Fibroblast of lung (primary cell): ENCODE data around the gene CENPX. TPM values are rescaled to one million over a fixed set of nuclear protein-coding genes. Genes with fewer than 3 reads are reported as not detected.

Experiments
- DNase-seq, 2 donors: peaks; one replicate each; pipeline versions ENCODE4 v3.0.0 to v3.0.0-alpha.2; 2010; ENCODE audit warnings: low read depth in 2 of 2
- H2AFZ ChIP-seq: 2 replicates; pipeline ENCODE4 v1.5.1; 2012; ENCODE audit warnings: low read length, control low read depth, inconsistent platforms
- H3K27ac ChIP-seq: 2 replicates; pipeline ENCODE4 v1.5.1; 2011; ENCODE audit warnings: low read length, control low read depth; ENCODE audit not compliant: insufficient read depth
- H3K27me3 ChIP-seq: 2 replicates; pipeline ENCODE4 v1.5.1; 2011; ENCODE audit warnings: mild to moderate bottlenecking, low read length; ENCODE audit not compliant: control insufficient read depth, insufficient read depth
- H3K36me3 ChIP-seq: 2 replicates; pipeline ENCODE4 v1.5.1; 2011; ENCODE audit warnings: low read length; ENCODE audit not compliant: control insufficient read depth, insufficient read depth
- H3K4me1 ChIP-seq: 2 replicates; pipeline ENCODE4 v1.5.1; 2011; ENCODE audit warnings: low read length; ENCODE audit not compliant: control insufficient read depth, insufficient read depth; ENCODE audit errors: extremely low read depth
- H3K4me2 ChIP-seq: 2 replicates; pipeline ENCODE4 v1.5.1; 2011; ENCODE audit warnings: low read length, control low read depth; ENCODE audit not compliant: insufficient read depth; ENCODE audit errors: extremely low read depth
- H3K4me3 ChIP-seq, 4 experiments: fragments of 200-600 bp in 1 of 4; sonication (generic) in 1 of 4; replicated peaks in 1 of 4; 2 replicates each; pipeline ENCODE4 v1.5.1; 2011 to 2016; ENCODE audit warnings: low read length in 4 of 4, low read depth in 3 of 4, mild to moderate bottlenecking in 3 of 4, control low read depth in 2 of 4, inconsistent platforms in 1 of 4, mixed read lengths in 1 of 4; ENCODE audit not compliant: insufficient read depth in 1 of 4; ENCODE audit errors: control extremely low read depth in 1 of 4
- H3K79me2 ChIP-seq: 2 replicates; pipeline ENCODE4 v1.5.1; 2012; ENCODE audit warnings: mild to moderate bottlenecking, low read length, inconsistent platforms; ENCODE audit not compliant: control insufficient read depth, insufficient read depth
- H3K9ac ChIP-seq: 2 replicates; pipeline ENCODE4 v1.5.1; 2011; ENCODE audit warnings: mild to moderate bottlenecking, low read length, control low read depth; ENCODE audit not compliant: insufficient read depth
- H3K9me3 ChIP-seq: 2 replicates; pipeline ENCODE4 v1.5.1; 2012; ENCODE audit warnings: low read depth, low read length; ENCODE audit not compliant: control insufficient read depth, insufficient read depth
- H4K20me1 ChIP-seq: 2 replicates; pipeline ENCODE4 v1.5.1; 2011; ENCODE audit warnings: low read length; ENCODE audit not compliant: control insufficient read depth, insufficient read depth; ENCODE audit errors: extremely low read depth
- CTCF ChIP-seq, 2 donors: IDR thresholded peaks in 1 of 2; conservative IDR thresholded peaks in 1 of 2; 1 replicate in 1 of 2; 2 replicates in 1 of 2; pipeline ENCODE4 v1.5.1; 2011 to 2012; ENCODE audit warnings: low read length in 2 of 2, control low read depth in 1 of 2, inconsistent platforms in 1 of 2, low read depth in 1 of 2, mild to moderate bottlenecking in 1 of 2
- EZH2 ChIP-seq: IDR thresholded peaks from 2 replicates; pipeline ENCODE4 v1.5.1; 2012; ENCODE audit warnings: low read length, control low read depth, mild to moderate bottlenecking; ENCODE audit errors: missing control alignments
- polyA plus RNA-seq, 2 donors: library from polyadenylated mRNA; depleted of rRNA in 1 of 2; stranded (reverse) in 1 of 2; unstranded in 1 of 2; fragments of >200 nt; gene quantifications; 2 replicates each; pipeline ENCODE4 v1.2.1, GENCODE V29; 2011 to 2012; ENCODE audit warnings: missing spikeins in 1 of 2
- total RNA-seq: library from RNA; depleted of rRNA; stranded (reverse); fragments of >200 nt; gene quantifications from 2 replicates; pipeline ENCODE4 v1.2.1, GENCODE V29; 2014

Gene CENPX
- total and polyA plus RNA-seq, 2 donors (not counting 1 experiment from before 2014, with no cell fraction given) = 29.2 to 30.4 TPM

GRCh38 chr17:82008258-82008940 is 14.3 kb downstream of the CENPX start:
- TF ChIP-seq CTCF (conservative IDR thresholded peaks at IDR 0.05 in 1 of 2, IDR thresholded peaks at IDR 0.05 in 1 of 2; ENCODE audit: low read depth in 1 of 2, low read length in 2 of 2) (no peak), EZH2 (no peak)
- H3K4me1 ChIP-seq = peaks cover 23% of the 10 kb centered on the region

GRCh38 chr17:82007495-82008257 is 15.0 kb downstream of the CENPX start:
- no peak for TF ChIP-seq EZH2
- no peak for TF ChIP-seq CTCF (conservative IDR thresholded peaks at IDR 0.05 in 1 of 2, IDR thresholded peaks at IDR 0.05 in 1 of 2; ENCODE audit: low read depth in 1 of 2, low read length in 2 of 2)
- H3K9me3 ChIP-seq = no peaks in the 10 kb centered on the region
- no peaks in the 10 kb centered on the region for H4K20me1 ChIP-seq
- H3K27me3 ChIP-seq = no peaks in the 10 kb centered on the region
- H3K4me1 ChIP-seq = peaks cover 30% of the 10 kb centered on the region
- no peak overlapping the region for H3K4me2 ChIP-seq
- H3K4me3 ChIP-seq = no peak overlapping the region
- DNase-seq = no peak
- H3K36me3 ChIP-seq = no peaks in the 10 kb centered on the region
- no peaks in the 10 kb centered on the region for H3K79me2 ChIP-seq
- no peak overlapping the region for H3K9ac ChIP-seq
- no peak overlapping the region for H2AFZ ChIP-seq
- H3K27ac ChIP-seq = no peak overlapping the region

More at GRCh38 chr17:82008258-82008940, 14.3 kb downstream of the CENPX start:
- no peak overlapping the region for H3K9ac ChIP-seq
- no peaks in the 10 kb centered on the region for H3K9me3 ChIP-seq
- no peak overlapping the region for H3K27ac ChIP-seq
- no peak for DNase-seq
- no peak overlapping the region for H2AFZ ChIP-seq
- H3K27me3 ChIP-seq = no peaks in the 10 kb centered on the region
- H3K36me3 ChIP-seq = no peaks in the 10 kb centered on the region
- no peak overlapping the region for H3K4me3 ChIP-seq
- H3K79me2 ChIP-seq = no peaks in the 10 kb centered on the region
- H4K20me1 ChIP-seq = no peaks in the 10 kb centered on the region
- no peak overlapping the region for H3K4me2 ChIP-seq

DNA sequence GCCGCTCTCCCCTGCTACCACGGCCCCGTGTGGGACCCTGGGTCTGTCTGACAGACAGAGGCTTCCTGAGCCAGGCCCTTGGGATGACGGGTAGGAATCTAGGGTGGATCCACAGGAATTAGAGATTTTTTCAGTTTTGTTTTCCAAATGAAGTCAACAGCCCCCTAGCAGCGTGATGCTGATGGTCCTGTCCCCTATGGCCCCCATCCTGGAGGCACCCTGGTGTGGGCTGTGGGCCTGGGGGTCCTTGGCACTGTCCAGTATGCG is 15.5 kb downstream of the CENPX start:
- H3K4me2 ChIP-seq = no peak overlapping the region

More for the DNA sequence above, 15.5 kb downstream of the CENPX start:
- TF ChIP-seq EZH2 = no peak
- TF ChIP-seq CTCF (conservative IDR thresholded peaks at IDR 0.05 in 1 of 2, IDR thresholded peaks at IDR 0.05 in 1 of 2; ENCODE audit: low read depth in 1 of 2, low read length in 2 of 2) = no peak
- H3K79me2 ChIP-seq = no peaks in the 10 kb centered on the region
- no peak overlapping the region for H2AFZ ChIP-seq
- no peak overlapping the region for H3K4me3 ChIP-seq
- peaks cover 30% of the 10 kb centered on the region for H3K4me1 ChIP-seq
- H3K27ac ChIP-seq = no peak overlapping the region
- no peak overlapping the region for H3K9ac ChIP-seq
- H3K36me3 ChIP-seq = no peaks in the 10 kb centered on the region
- no peak for DNase-seq
- no peaks in the 10 kb centered on the region for H3K9me3 ChIP-seq
- H3K27me3 ChIP-seq = no peaks in the 10 kb centered on the region
- no peaks in the 10 kb centered on the region for H4K20me1 ChIP-seq
